ENCODE measurements around the gene USP32.

The USP32 gene

GRCh38 chr17:60283816-60284215, 108.1 kb downstream of the USP32 start:
- TF ChIP-seq CTCF (IDR thresholded peaks at IDR 0.05; ENCODE audit: insufficient read depth, low read depth, low read length, missing control alignments): no peak
- DNase-seq (ENCODE audit: low read depth): no peak
- H3K4me3 ChIP-seq (ENCODE audit: low read depth, low read length): no peak overlapping the region

GRCh38 chr17:60280673-60281072, 111.3 kb downstream of the USP32 start:
- no peak overlapping the region for H3K4me3 ChIP-seq (ENCODE audit: low read depth, low read length)
- no peak for TF ChIP-seq CTCF (IDR thresholded peaks at IDR 0.05; ENCODE audit: insufficient read depth, low read depth, low read length, missing control alignments)
- no peak for DNase-seq (ENCODE audit: low read depth)

- TF ChIP-seq CTCF (IDR thresholded peaks at IDR 0.05; ENCODE audit: insufficient read depth, low read depth, low read length, missing control alignments): no peak
- DNase-seq (ENCODE audit: low read depth): no peak
- no peak overlapping the region for H3K4me3 ChIP-seq (ENCODE audit: low read depth, low read length)
These were observed 113.7 kb downstream of the USP32 start for GRCh38 chr17:60278237-60278636.

- DNase-seq (ENCODE audit: low read depth): no peak
- no peak overlapping the region for H3K4me3 ChIP-seq (ENCODE audit: low read depth, low read length)
- TF ChIP-seq CTCF (IDR thresholded peaks at IDR 0.05; ENCODE audit: insufficient read depth, low read depth, low read length, missing control alignments): no peak
These were observed 114.7 kb downstream of the USP32 start for GRCh38 chr17:60277258-60277657.

- TF ChIP-seq CTCF (IDR thresholded peaks at IDR 0.05; ENCODE audit: insufficient read depth, low read depth, low read length, missing control alignments): no peak
- H3K4me3 ChIP-seq (ENCODE audit: low read depth, low read length): no peak overlapping the region
These were observed 122.5 kb downstream of the USP32 start for GRCh38 chr17:60269417-60269816.

GRCh38 chr17:60260540-60260939, 131.4 kb downstream of the USP32 start:
- no peak for DNase-seq (ENCODE audit: low read depth)
- no peak overlapping the region for H3K4me3 ChIP-seq (ENCODE audit: low read depth, low read length)
- no peak for TF ChIP-seq CTCF (IDR thresholded peaks at IDR 0.05; ENCODE audit: insufficient read depth, low read depth, low read length, missing control alignments)

More at GRCh38 chr17:60269417-60269816, 122.5 kb downstream of the USP32 start:
- DNase-seq (ENCODE audit: low read depth): no peak

- no peak for DNase-seq (ENCODE audit: low read depth)
- TF ChIP-seq CTCF (IDR thresholded peaks at IDR 0.05; ENCODE audit: insufficient read depth, low read depth, low read length, missing control alignments): no peak
- no peak overlapping the region for H3K4me3 ChIP-seq (ENCODE audit: low read depth, low read length)
These were observed 133.6 kb downstream of the USP32 start for GRCh38 chr17:60258313-60258712.
